K562 (cell line): Measurements from ENCODE around the gene KCND1. TPM values are rescaled to one million over a fixed set of nuclear protein-coding genes. Genes with fewer than 3 reads are reported as not detected.

ENCODE experiments used
- ARID3A ChIP-seq: IDR thresholded peaks from 2 replicates; pipeline ENCODE4 v1.6.1; 2012; ENCODE audit warnings: low read depth, low read length, improper control_type of control experiment, borderline replicate concordance
- C11orf30 ChIP-seq: fragments of 450-650 bp; IDR thresholded peaks from 2 replicates; pipeline ENCODE4 v1.6.1; 2016; ENCODE audit warnings: low read depth, mild to moderate bottlenecking
- EP400 ChIP-seq: fragments of 450-650 bp; IDR thresholded peaks from 2 replicates; pipeline ENCODE4 v1.6.1; 2017; ENCODE audit warnings: antibody characterized with exemption, mild to moderate bottlenecking, moderate library complexity
- GABPA ChIP-seq: fragments of 200-800 bp; sonication (Bioruptor generic); conservative IDR thresholded peaks from 2 replicates; pipeline ENCODE4 v1.6.1; 2016; ENCODE audit warnings: low read depth, missing genetic modification characterization, missing compliant biosample characterization
- GABPB1 ChIP-seq: sonication (generic); formaldehyde crosslinking; IDR thresholded peaks from 2 replicates; pipeline ENCODE4 v1.8.0; 2022; ENCODE audit warnings: mild to moderate bottlenecking, missing genetic modification reagents
- GTF2A2 ChIP-seq: IDR thresholded peaks from 2 replicates; pipeline ENCODE4 v1.6.1; 2016; ENCODE audit warnings: mild to moderate bottlenecking, missing genetic modification characterization, missing compliant biosample characterization
- JUNB ChIP-seq: fragments of 450-650 bp; formaldehyde crosslinking; conservative IDR thresholded peaks from 2 replicates; pipeline ENCODE4 v1.4.0; 2020; ENCODE audit warnings: mild to moderate bottlenecking
- NCOR1 ChIP-seq: fragments of 450-650 bp; IDR thresholded peaks from 2 replicates; pipeline ENCODE4 v1.6.1; 2016; ENCODE audit warnings: mild to moderate bottlenecking, moderate library complexity
- POLR2A ChIP-seq: fragments of 450-650 bp; conservative IDR thresholded peaks from 2 replicates; pipeline ENCODE4 v1.6.1; 2016
- STAT5B ChIP-seq: fragments of 250-450 bp; sonication (Bioruptor Pico); IDR thresholded peaks from 2 replicates; pipeline ENCODE4 v1.8.0; 2021; ENCODE audit warnings: mild to moderate bottlenecking, inconsistent platforms
- U2AF1 ChIP-seq: fragments of 200-400 bp; formaldehyde crosslinking; optimal IDR thresholded peaks from 2 replicates; pipeline ENCODE3; 2017; ENCODE audit warnings: mild to moderate bottlenecking, low read depth, low read length, moderate library complexity
- ZBTB2 ChIP-seq: fragments of 450-650 bp; IDR thresholded peaks from 2 replicates; pipeline ENCODE4 v1.6.1; 2016; ENCODE audit warnings: antibody characterized with exemption
- ZBTB40 ChIP-seq, 2 experiments: fragments of 450-650 bp in 1 of 2; sonication (generic) in 1 of 2; formaldehyde crosslinking in 1 of 2; IDR thresholded peaks; 2 replicates each; pipeline versions ENCODE4 v1.7.1 to v1.9.0; 2016 to 2022; ENCODE audit warnings: inconsistent platforms in 1 of 2, mild to moderate bottlenecking in 1 of 2, missing genetic modification reagents in 1 of 2
- ZNF561 ChIP-seq: fragments of 450-650 bp; formaldehyde crosslinking; conservative IDR thresholded peaks from 2 replicates; pipeline ENCODE4 v1.4.0; 2020; ENCODE audit warnings: mild to moderate bottlenecking, moderate library complexity
- ZNF766 ChIP-seq: fragments of 200-800 bp; sonication (Bioruptor generic); conservative IDR thresholded peaks from 2 replicates; pipeline ENCODE4 v1.6.1; 2016; ENCODE audit warnings: missing genetic modification characterization, missing compliant biosample characterization
- polyA plus RNA-seq, 8 experiments: library from polyadenylated mRNA; depleted of rRNA in 4 of 8; stranded (reverse) in 5 of 8; unstranded in 3 of 8; fragments of >200 nt; fragmentation: Nextera tagmentation in 2 of 8; fragmentation: Illumina TruSeq in 1 of 8; extraction: Ambion mirVana in 2 of 8; extraction: Trizol in 1 of 8; gene quantifications; 2 replicates each; pipeline versions ENCODE4 v1.2.1 to v1.2.3, GENCODE V29; 2011 to 2014; ENCODE audit warnings: inconsistent platforms in 1 of 8, missing spikeins in 1 of 8
- total RNA-seq, 7 experiments: library from RNA; depleted of rRNA in 6 of 7; stranded (reverse); fragments of >200 nt in 6 of 7; fragmentation: Illumina TruSeq in 2 of 7; extraction: Trizol in 2 of 7; gene quantifications; 2 replicates each; pipeline versions ENCODE4 v1.2.1 to v1.2.3, GENCODE V29; 2011 to 2021; ENCODE audit warnings: low replicate concordance in 1 of 7

The KCND1 gene
- total and polyA plus RNA-seq, 9 of the 15 experiments (the other 6 are each of a cell fraction or from before 2014, with no cell fraction given), result 0.06 to 0.83 (median 0.39) TPM; not detected in 1

GRCh38 chrX:49002091-49002935 is 30.7 kb upstream of the KCND1 start, which contains the start of gene GRIPAP1 (continued):
- TF ChIP-seq ARID3A, result peak; percentile 69; the same call in 1 of the 2 replicates
- TF ChIP-seq POLR2A, result peak; percentile 87
- no peak for TF ChIP-seq ZNF561
- peak; percentile 43 for TF ChIP-seq EP400
- TF ChIP-seq GABPA (tag), result peak; percentile 49; the same call in 1 of the 2 replicates
- TF ChIP-seq JUNB (CRISPR knock-in tag), result no peak
- 0 out of 2 replicates have a peak, but pooled peaks have one; percentile 28 for TF ChIP-seq C11orf30
- TF ChIP-seq U2AF1, result no peak
- TF ChIP-seq ZNF766, result 0 out of 2 replicates have a peak, but pooled peaks have one; percentile 8
- TF ChIP-seq NCOR1, result 0 out of 2 replicates have a peak, but pooled peaks have one; percentile 18
- peak; percentile 89 for TF ChIP-seq ZBTB2
- TF ChIP-seq GTF2A2 (tag), result peak; percentile 68; the same call in 1 of the 2 replicates
- TF ChIP-seq GABPB1 (CRISPR knock-in tag), result peak; percentile 59; the same call in 1 of the 2 replicates
- no peak for TF ChIP-seq STAT5B
- peak; percentile 40; the same call in 1 of the 2 replicates for TF ChIP-seq ZBTB40 (IDR thresholded peaks at IDR 0.05)
- no peak for TF ChIP-seq ZBTB40 (CRISPR knock-in tag; IDR thresholded peaks at IDR 0.05)
